Gastroesophageal sphincter (tissue), 3 donors: ENCODE results near the gene R3HDM2.

Experiments
- CTCF ChIP-seq, 4 experiments: fragments of 200-600 bp in 2 of 4; fragments of 450-650 bp in 2 of 4; sonication (generic) in 1 of 4; IDR thresholded peaks; one replicate each; pipeline ENCODE4 v1.5.1; 2017 to 2019; ENCODE audit warnings: antibody characterized with exemption in 4 of 4, mild to moderate bottlenecking in 2 of 4, moderate library complexity in 2 of 4
- EP300 ChIP-seq: sonication (generic); formaldehyde crosslinking; IDR thresholded peaks from one replicate; pipeline ENCODE4 v1.6.1; 2017; ENCODE audit warnings: antibody characterized with exemption, mild to moderate bottlenecking
- POLR2A ChIP-seq, 2 donors: fragments of 450-650 bp; IDR thresholded peaks; one replicate each; pipeline ENCODE4 v1.6.1; 2017; ENCODE audit warnings: antibody characterized with exemption in 2 of 2, mild to moderate bottlenecking in 2 of 2, moderate library complexity in 1 of 2
- POLR2AphosphoS5 ChIP-seq: sonication (generic); formaldehyde crosslinking; IDR thresholded peaks from one replicate; pipeline ENCODE4 v1.6.1; 2017; ENCODE audit warnings: antibody characterized with exemption

- no peak for TF ChIP-seq CTCF (IDR thresholded peaks at IDR 0.05)
- TF ChIP-seq POLR2AphosphoS5: no peak
- no peak for TF ChIP-seq EP300
- no peak for TF ChIP-seq POLR2A (IDR thresholded peaks at IDR 0.05)
These were observed 192.7 kb downstream of the R3HDM2 start for GRCh38 chr12:57237932-57238853.
